Measurements from ENCODE around the gene PUM2.

PUM2 gene

GRCh38 chr2:20221555-20221973 lies 129.1 kb downstream of the PUM2 start:
- no peak for TF ChIP-seq CTCF (IDR thresholded peaks at IDR 0.05; ENCODE audit: borderline replicate concordance, insufficient read depth, low read depth, low read length)
- H3K4me3 ChIP-seq (ENCODE audit: low read depth, low read length), result no peak overlapping the region

- no peak overlapping the region for H3K4me3 ChIP-seq (ENCODE audit: low read depth, low read length)
- TF ChIP-seq CTCF (IDR thresholded peaks at IDR 0.05; ENCODE audit: borderline replicate concordance, insufficient read depth, low read depth, low read length), result no peak
These were observed 129.7 kb downstream of the PUM2 start for GRCh38 chr2:20220806-20221554.

GRCh38 chr2:20219763-20220380 lies 130.8 kb downstream of the PUM2 start:
- H3K4me3 ChIP-seq (ENCODE audit: low read depth, low read length), result no peak overlapping the region
- TF ChIP-seq CTCF (IDR thresholded peaks at IDR 0.05; ENCODE audit: borderline replicate concordance, insufficient read depth, low read depth, low read length), result no peak

DNA sequence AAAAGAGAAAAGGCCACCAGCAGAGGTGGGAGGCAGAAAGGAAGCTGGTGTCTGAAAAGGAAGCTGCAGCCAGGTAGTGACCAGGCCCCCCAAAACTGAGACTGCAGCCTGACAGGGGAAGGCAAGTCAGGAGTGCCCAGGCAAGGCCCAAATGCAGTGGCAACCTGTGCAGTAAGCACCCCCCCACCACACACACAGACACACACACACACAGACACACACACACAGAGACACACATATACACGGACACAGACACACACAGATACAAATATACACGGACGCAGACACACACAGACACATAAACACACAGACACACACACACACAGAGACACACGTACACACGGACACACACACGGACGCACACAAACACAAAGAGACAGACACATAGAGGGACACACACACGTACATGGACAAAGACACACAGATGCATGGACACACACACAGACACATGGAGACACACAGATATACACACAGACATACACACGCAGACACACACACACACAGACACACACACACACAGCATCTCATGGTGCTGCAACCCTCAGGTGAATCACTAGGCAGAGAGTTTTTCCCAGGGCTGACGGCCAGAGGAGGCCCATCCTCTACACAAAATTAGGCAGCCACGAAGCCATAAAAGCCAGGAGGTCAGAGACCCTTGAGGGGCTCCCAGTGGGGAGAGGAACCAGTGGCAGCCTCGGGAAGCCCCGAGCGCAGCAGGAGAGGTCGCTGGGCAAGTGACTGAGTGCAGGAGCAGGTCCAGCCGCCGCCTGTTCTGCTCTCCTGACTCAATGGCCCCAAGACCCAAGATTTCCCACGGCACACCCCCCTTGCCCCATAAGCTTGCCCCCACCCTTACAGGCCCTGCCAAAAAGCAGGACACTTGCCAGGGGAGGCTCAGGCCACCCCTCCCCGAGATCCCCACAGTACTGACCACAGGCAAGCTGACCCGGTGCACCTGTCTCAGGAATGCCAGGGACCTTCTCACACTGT lies 132.0 kb downstream of the PUM2 start:
- TF ChIP-seq CTCF (IDR thresholded peaks at IDR 0.05; ENCODE audit: borderline replicate concordance, insufficient read depth, low read depth, low read length), result no peak
- H3K4me3 ChIP-seq (ENCODE audit: low read depth, low read length), result no peak overlapping the region

GRCh38 chr2:20217041-20217970 lies 133.3 kb downstream of the PUM2 start:
- TF ChIP-seq CTCF (IDR thresholded peaks at IDR 0.05; ENCODE audit: borderline replicate concordance, insufficient read depth, low read depth, low read length), result no peak
- H3K4me3 ChIP-seq (ENCODE audit: low read depth, low read length), result no peak overlapping the region

Data from GM12875 (cell line).